K562 (cell line): ENCODE measurements around the gene HPCA. TPM values are rescaled to one million over a fixed set of nuclear protein-coding genes. Genes with fewer than 3 reads are reported as not detected.

ENCODE experiments used
- CSDE1 ChIP-seq, 2 experiments: fragments of 450-650 bp; IDR thresholded peaks; 2 replicates each; pipeline ENCODE4 v1.6.1; 2016; ENCODE audit warnings: mild to moderate bottlenecking in 1 of 2
- CTBP1 ChIP-seq: fragments of 450-650 bp; IDR thresholded peaks from 2 replicates; pipeline ENCODE4 v1.6.1; 2016; ENCODE audit warnings: borderline replicate concordance
- ETV1 ChIP-seq: fragments of 450-650 bp; conservative IDR thresholded peaks from 2 replicates; pipeline ENCODE4 v1.6.1; 2016; ENCODE audit warnings: missing genetic modification characterization, control low read depth, low read depth, missing compliant biosample characterization
- FOXA3 ChIP-seq, 2 experiments: fragments of 450-650 bp in 1 of 2; sonication (generic) in 1 of 2; formaldehyde crosslinking; IDR thresholded peaks in 1 of 2; conservative IDR thresholded peaks in 1 of 2; 2 replicates each; pipeline versions ENCODE4 v1.4.0 to v1.8.0; 2020 to 2022; ENCODE audit warnings: mild to moderate bottlenecking in 2 of 2, missing genetic modification reagents in 1 of 2
- HBP1 ChIP-seq: fragments of 450-650 bp; formaldehyde crosslinking; IDR thresholded peaks from 2 replicates; pipeline ENCODE4 v1.4.0; 2022; ENCODE audit warnings: missing genetic modification characterization
- HNRNPH1 ChIP-seq: fragments of 200-400 bp; formaldehyde crosslinking; optimal IDR thresholded peaks from 2 replicates; pipeline ENCODE3; 2017; ENCODE audit warnings: low read depth, mild to moderate bottlenecking, low read length, moderate library complexity
- HSF4 ChIP-seq: fragments of 250-450 bp; sonication (Bioruptor Pico); IDR thresholded peaks from 2 replicates; pipeline ENCODE4 v2.1.2; 2022; ENCODE audit warnings: mild to moderate bottlenecking, moderate library complexity, borderline replicate concordance
- ID3 ChIP-seq, 2 experiments: fragments of 250-450 bp in 1 of 2; fragments of 450-650 bp in 1 of 2; sonication (Bioruptor Pico) in 1 of 2; IDR thresholded peaks; 2 replicates each; pipeline versions ENCODE4 v1.6.1 to v1.8.0; 2016 to 2021; ENCODE audit warnings: mild to moderate bottlenecking in 2 of 2, moderate library complexity in 2 of 2, missing compliant biosample characterization in 1 of 2, missing genetic modification characterization in 1 of 2
- IFI16 ChIP-seq: fragments of 250-450 bp; sonication (Bioruptor Pico); IDR thresholded peaks from 2 replicates; pipeline ENCODE4 v2.1.2; 2022; ENCODE audit warnings: mild to moderate bottlenecking, inconsistent platforms
- MITF ChIP-seq: IDR thresholded peaks from 2 replicates; pipeline ENCODE4 v1.6.1; 2014; ENCODE audit warnings: antibody characterized with exemption
- NFRKB ChIP-seq: fragments of 450-650 bp; IDR thresholded peaks from 2 replicates; pipeline ENCODE4 v1.6.1; 2016; ENCODE audit warnings: low read depth
- NR2C2 ChIP-seq, 2 experiments: fragments of 200-800 bp in 1 of 2; sonication (Bioruptor generic) in 1 of 2; sonication (generic) in 1 of 2; formaldehyde crosslinking in 1 of 2; IDR thresholded peaks; 2 replicates each; pipeline versions ENCODE4 v1.6.1 to v1.8.0; 2016 to 2022; ENCODE audit warnings: mild to moderate bottlenecking in 1 of 2, missing compliant biosample characterization in 1 of 2, missing genetic modification characterization in 1 of 2, missing genetic modification reagents in 1 of 2
- PATZ1 ChIP-seq: fragments of 250-450 bp; sonication (Bioruptor Pico); IDR thresholded peaks from 2 replicates; pipeline ENCODE4 v1.5.0; 2020; ENCODE audit warnings: mild to moderate bottlenecking, borderline replicate concordance
- RB1 ChIP-seq: fragments of 450-650 bp; IDR thresholded peaks from 2 replicates; pipeline ENCODE4 v1.6.1; 2017; ENCODE audit warnings: low read depth, mild to moderate bottlenecking
- SP1 ChIP-seq: sonication (generic); formaldehyde crosslinking; IDR thresholded peaks from 2 replicates; pipeline ENCODE4 v1.8.1; 2022; ENCODE audit warnings: mild to moderate bottlenecking, missing genetic modification reagents
- TGIF2 ChIP-seq: sonication (generic); formaldehyde crosslinking; IDR thresholded peaks from 2 replicates; pipeline ENCODE4 v1.8.1; 2022; ENCODE audit warnings: mild to moderate bottlenecking, missing genetic modification reagents, moderate library complexity
- VEZF1 ChIP-seq: fragments of 200-800 bp; sonication (Bioruptor generic); IDR thresholded peaks from 2 replicates; pipeline ENCODE4 v1.6.1; 2017; ENCODE audit warnings: missing genetic modification characterization, missing compliant biosample characterization
- ZBTB7A ChIP-seq: IDR thresholded peaks from 2 replicates; pipeline ENCODE4 v1.6.1; 2011; ENCODE audit warnings: low read depth, mild to moderate bottlenecking, low read length, moderate library complexity, borderline replicate concordance; ENCODE audit not compliant: control insufficient read depth
- ZNF3 ChIP-seq: fragments of 250-450 bp; sonication (Bioruptor Pico); IDR thresholded peaks from 2 replicates; pipeline ENCODE4 v1.5.0; 2021; ENCODE audit warnings: mild to moderate bottlenecking, moderate library complexity
- polyA plus RNA-seq, 8 experiments: library from polyadenylated mRNA; depleted of rRNA in 4 of 8; stranded (reverse) in 5 of 8; unstranded in 3 of 8; fragments of >200 nt; fragmentation: Nextera tagmentation in 2 of 8; fragmentation: Illumina TruSeq in 1 of 8; extraction: Ambion mirVana in 2 of 8; extraction: Trizol in 1 of 8; gene quantifications; 2 replicates each; pipeline versions ENCODE4 v1.2.1 to v1.2.3, GENCODE V29; 2011 to 2014; ENCODE audit warnings: inconsistent platforms in 1 of 8, missing spikeins in 1 of 8
- total RNA-seq, 7 experiments: library from RNA; depleted of rRNA in 6 of 7; stranded (reverse); fragments of >200 nt in 6 of 7; fragmentation: Illumina TruSeq in 2 of 7; extraction: Trizol in 2 of 7; gene quantifications; 2 replicates each; pipeline versions ENCODE4 v1.2.1 to v1.2.3, GENCODE V29; 2011 to 2021; ENCODE audit warnings: low replicate concordance in 1 of 7

Gene HPCA
- total and polyA plus RNA-seq, 9 of the 15 experiments (the other 6 are each of a cell fraction or from before 2014, with no cell fraction given) = not detected

- TF ChIP-seq VEZF1 (CRISPR knock-in tag) (no peak), CTBP1 (peak; percentile 54; the same call in 1 of the 2 replicates), HNRNPH1 (no peak), PATZ1 (no peak), ZBTB7A (peak; percentile 78), ID3 (CRISPR knock-in tag; IDR thresholded peaks at IDR 0.05) (no peak), ID3 (tag; IDR thresholded peaks at IDR 0.05) (0 out of 2 replicates have a peak, but pooled peaks have one; percentile 15), TGIF2 (no peak), CSDE1 (IDR thresholded peaks at IDR 0.05) (no peak), RB1 (peak; percentile 64), NFRKB (no peak), FOXA3 (CRISPR knock-in tag; conservative IDR thresholded peaks at IDR 0.05 in 1 of 2, IDR thresholded peaks at IDR 0.05 in 1 of 2) (peak in 1 of 2 experiments; percentile 28; a peak in 1 of 4 replicates), NR2C2 (CRISPR knock-in tag; IDR thresholded peaks at IDR 0.05) (no peak), NR2C2 (tag; IDR thresholded peaks at IDR 0.05) (no peak), ETV1 (tag) (no peak), MITF (no peak), HSF4 (CRISPR knock-in tag) (no peak), SP1 (no peak), ZNF3 (CRISPR knock-in tag) (no peak), HBP1 (no peak), IFI16 (CRISPR knock-in tag) (no peak)
These were observed 9.7 kb upstream of the HPCA start (continued) for GRCh38 chr1:32876341-32877210.
